Muscle layer of duodenum (tissue), 2 donors: Measurements from ENCODE around the gene PPP4R1.
A peak's percentile ranks its signal among the peaks of the same experiment; 100 is the strongest.
"Not testable (repeated sequence)": the region's sequence is repeated elsewhere in the genome, so short reads cannot be mapped to it uniquely, and the experiment has no call there.

Experiments
- H3K27ac ChIP-seq: one replicate; pipeline ENCODE4 v1.7.0; 2013; ENCODE audit warnings: mild to moderate bottlenecking, low read length
- H3K27me3 ChIP-seq: one replicate; pipeline ENCODE4 v1.7.0; 2013; ENCODE audit warnings: low read depth, mild to moderate bottlenecking, control low read depth, low read length
- H3K36me3 ChIP-seq, 2 donors: one replicate each; pipeline ENCODE4 v1.7.0; 2013; ENCODE audit warnings: low read length in 2 of 2, control low read depth in 1 of 2, mild to moderate bottlenecking in 1 of 2; ENCODE audit not compliant: insufficient read depth in 2 of 2, control insufficient read depth in 1 of 2
- H3K4me1 ChIP-seq, 2 donors: one replicate each; pipeline ENCODE4 v1.7.0; 2013; ENCODE audit warnings: low read length in 2 of 2, mild to moderate bottlenecking in 2 of 2, control low read depth in 1 of 2, moderate library complexity in 1 of 2; ENCODE audit not compliant: insufficient read depth in 2 of 2, control insufficient read depth in 1 of 2
- H3K4me3 ChIP-seq, 2 donors: one replicate each; pipeline ENCODE4 v1.7.0; 2013; ENCODE audit warnings: low read length in 2 of 2, low read depth in 1 of 2, mild to moderate bottlenecking in 1 of 2
- H3K9me3 ChIP-seq, 2 donors: one replicate each; pipeline ENCODE4 v1.7.0; 2013; ENCODE audit warnings: low read length in 2 of 2, control low read depth in 1 of 2, mild to moderate bottlenecking in 1 of 2; ENCODE audit not compliant: control insufficient read depth in 1 of 2
- donor health status: healthy.

PPP4R1 gene

GRCh38 chr18:9643549-9643948 is 29.2 kb upstream of the PPP4R1 start:
- no peak overlapping the region for H3K4me3 ChIP-seq
- H3K36me3 ChIP-seq = no peaks in the 10 kb centered on the region
- H3K27ac ChIP-seq = peak overlapping the region; percentile 68
- H3K9me3 ChIP-seq = no peaks in the 10 kb centered on the region
- no peaks in the 10 kb centered on the region for H3K27me3 ChIP-seq
- peaks cover 0 to 6% of the 10 kb centered on the region in 2 donors for H3K4me1 ChIP-seq

GRCh38 chr18:9642799-9643462 is 28.6 kb upstream of the PPP4R1 start:
- Histone ChIP-seq H3K27ac (peak overlapping the region; percentile 68), H3K27me3 (no peaks in the 10 kb centered on the region), H3K4me3 (no peak overlapping the region), H3K9me3 (no peaks in the 10 kb centered on the region), H3K36me3 (no peaks in the 10 kb centered on the region), H3K4me1 (peaks cover 0 to 6% of the 10 kb centered on the region in 2 donors)

- not testable (repeated sequence) for H3K4me1 ChIP-seq, H3K9me3 ChIP-seq, H3K36me3 ChIP-seq, H3K4me3 ChIP-seq, H3K27me3 ChIP-seq, H3K27ac ChIP-seq
Measured at GRCh38 chr18:9641081-9641480, 26.7 kb upstream of the PPP4R1 start.

- H3K9me3 ChIP-seq = no peaks in the 10 kb centered on the region
- no peaks in the 10 kb centered on the region for H3K27me3 ChIP-seq
- H3K27ac ChIP-seq = no peak overlapping the region
- no peak overlapping the region for H3K4me3 ChIP-seq
- H3K4me1 ChIP-seq = peaks cover 0 to 1% of the 10 kb centered on the region in 2 donors
- H3K36me3 ChIP-seq = no peaks in the 10 kb centered on the region
Measured at GRCh38 chr18:9638886-9639285, 24.5 kb upstream of the PPP4R1 start.

GRCh38 chr18:9637036-9637767 is 22.8 kb upstream of the PPP4R1 start:
- Histone ChIP-seq H3K36me3 (no peaks in the 10 kb centered on the region), H3K27me3 (no peaks in the 10 kb centered on the region), H3K4me1 (no peaks in the 10 kb centered on the region), H3K4me3 (no peak overlapping the region), H3K9me3 (no peaks in the 10 kb centered on the region), H3K27ac (no peak overlapping the region)

- no peak overlapping the region for H3K27ac ChIP-seq
- peaks cover 0 to 6% of the 10 kb centered on the region in 2 donors for H3K4me1 ChIP-seq
- no peak overlapping the region for H3K4me3 ChIP-seq
- no peaks in the 10 kb centered on the region for H3K9me3 ChIP-seq
- no peaks in the 10 kb centered on the region for H3K36me3 ChIP-seq
- H3K27me3 ChIP-seq = no peaks in the 10 kb centered on the region
Measured at GRCh38 chr18:9634856-9635255, 20.5 kb upstream of the PPP4R1 start.

- Histone ChIP-seq H3K4me1 (peaks cover 0 to 6% of the 10 kb centered on the region in 2 donors), H3K27ac (no peak overlapping the region), H3K27me3 (no peaks in the 10 kb centered on the region), H3K36me3 (no peaks in the 10 kb centered on the region), H3K9me3 (no peaks in the 10 kb centered on the region), H3K4me3 (no peak overlapping the region)
Measured at GRCh38 chr18:9631814-9632496, 17.6 kb upstream of the PPP4R1 start.

- H3K27me3 ChIP-seq = no peaks in the 10 kb centered on the region
- no peaks in the 10 kb centered on the region for H3K9me3 ChIP-seq
- no peak overlapping the region for H3K27ac ChIP-seq
- peaks cover 0 to 6% of the 10 kb centered on the region in 2 donors for H3K4me1 ChIP-seq
- H3K4me3 ChIP-seq = no peak overlapping the region
- no peaks in the 10 kb centered on the region for H3K36me3 ChIP-seq
Measured at GRCh38 chr18:9630444-9630843, 16.1 kb upstream of the PPP4R1 start.

- Histone ChIP-seq H3K4me3 (no peak overlapping the region), H3K9me3 (no peaks in the 10 kb centered on the region), H3K36me3 (no peaks in the 10 kb centered on the region), H3K27me3 (no peaks in the 10 kb centered on the region), H3K4me1 (peaks cover 0 to 6% of the 10 kb centered on the region in 2 donors), H3K27ac (no peak overlapping the region)
Measured at GRCh38 chr18:9629709-9630108, 15.3 kb upstream of the PPP4R1 start.

GRCh38 chr18:9628984-9629383 is 14.6 kb upstream of the PPP4R1 start:
- H3K36me3 ChIP-seq = no peaks in the 10 kb centered on the region
- H3K4me3 ChIP-seq = no peak overlapping the region
- H3K27me3 ChIP-seq = no peaks in the 10 kb centered on the region
- no peaks in the 10 kb centered on the region for H3K9me3 ChIP-seq
- no peak overlapping the region for H3K27ac ChIP-seq
- H3K4me1 ChIP-seq = peaks cover 0 to 6% of the 10 kb centered on the region in 2 donors

- H3K36me3 ChIP-seq = no peaks in the 10 kb centered on the region
- H3K4me1 ChIP-seq = peaks cover 0 to 6% of the 10 kb centered on the region in 2 donors
- H3K27me3 ChIP-seq = no peaks in the 10 kb centered on the region
- H3K27ac ChIP-seq = no peak overlapping the region
- no peak overlapping the region for H3K4me3 ChIP-seq
- H3K9me3 ChIP-seq = no peaks in the 10 kb centered on the region
Measured at GRCh38 chr18:9627642-9628041, 13.3 kb upstream of the PPP4R1 start.
